Mesothelial cell of epicardium (in vitro differentiated cells): ENCODE measurements around the gene MED13. TPM values are rescaled to one million over a fixed set of nuclear protein-coding genes. Genes with fewer than 3 reads are reported as not detected.

Source experiments
- DNase-seq, 2 experiments: peaks; one replicate each; pipeline ENCODE4 v3.0.0; 2021; ENCODE audit warnings: low spot score in 2 of 2; ENCODE audit not compliant: unreplicated experiment in 2 of 2
- H3K27ac Mint-ChIP-seq: 2 replicates; pipeline ENCODE4 v1.8.0; 2021; ENCODE audit warnings: mixed read lengths
- H3K27me3 Mint-ChIP-seq: 2 replicates; pipeline ENCODE4 v1.8.0; 2021; ENCODE audit warnings: low read depth, mixed read lengths
- H3K36me3 Mint-ChIP-seq: 2 replicates; pipeline ENCODE4 v1.8.0; 2021; ENCODE audit warnings: mixed read lengths
- H3K4me1 Mint-ChIP-seq: 2 replicates; pipeline ENCODE4 v1.8.0; 2021; ENCODE audit warnings: mixed read lengths
- H3K4me3 Mint-ChIP-seq: 2 replicates; pipeline ENCODE4 v1.8.0; 2021; ENCODE audit warnings: mild to moderate bottlenecking, moderate library complexity, mixed read lengths
- H3K9me3 Mint-ChIP-seq: 2 replicates; pipeline ENCODE4 v1.8.0; 2021; ENCODE audit warnings: mixed read lengths
- CTCF ChIP-seq: fragments of 200-600 bp; sonication (generic); IDR thresholded peaks from one replicate; pipeline ENCODE4 v1.5.0; 2021; ENCODE audit warnings: antibody characterized with exemption; ENCODE audit not compliant: unreplicated experiment
- total RNA-seq: library from RNA; stranded (reverse); gene quantifications from 3 replicates; pipeline ENCODE4 v1.2.1, GENCODE V29; 2021

MED13 gene
- total RNA-seq, 1 donor from 2014 or later = 73.0 TPM

GRCh38 chr17:62099532-62099931, 34.5 kb upstream of the MED13 start:
- Mint-ChIP-seq H3K4me1 (no peaks in the 10 kb centered on the region), H3K9me3 (no peaks in the 10 kb centered on the region), H3K4me3 (no peak overlapping the region)

GRCh38 chr17:62098623-62099231, 33.6 kb upstream of the MED13 start:
- no peak overlapping the region for H3K27ac Mint-ChIP-seq
- TF ChIP-seq CTCF = no peak
- H3K36me3 Mint-ChIP-seq = no peaks in the 10 kb centered on the region
- no peaks in the 10 kb centered on the region for H3K4me1 Mint-ChIP-seq
- peaks cover 21% of the 10 kb centered on the region for H3K27me3 Mint-ChIP-seq
- no peak for DNase-seq
- no peaks in the 10 kb centered on the region for H3K9me3 Mint-ChIP-seq
- H3K4me3 Mint-ChIP-seq = no peak overlapping the region

More at GRCh38 chr17:62099532-62099931, 34.5 kb upstream of the MED13 start:
- Mint-ChIP-seq H3K27ac (no peak overlapping the region), H3K36me3 (no peaks in the 10 kb centered on the region), H3K27me3 (peaks cover 21% of the 10 kb centered on the region)
- no peak for DNase-seq
- no peak for TF ChIP-seq CTCF

GRCh38 chr17:62096401-62096670, 31.3 kb upstream of the MED13 start:
- no peak for TF ChIP-seq CTCF
- H3K9me3 Mint-ChIP-seq = no peaks in the 10 kb centered on the region
- DNase-seq = no peak
- no peaks in the 10 kb centered on the region for H3K36me3 Mint-ChIP-seq
- H3K27me3 Mint-ChIP-seq = peaks cover 19% of the 10 kb centered on the region
- no peaks in the 10 kb centered on the region for H3K4me1 Mint-ChIP-seq
- no peak overlapping the region for H3K27ac Mint-ChIP-seq
- no peak overlapping the region for H3K4me3 Mint-ChIP-seq

- no peak for TF ChIP-seq CTCF
- no peak overlapping the region for H3K27ac Mint-ChIP-seq
- H3K9me3 Mint-ChIP-seq = no peaks in the 10 kb centered on the region
These were observed 29.1 kb upstream of the MED13 start for GRCh38 chr17:62094175-62094574.

GRCh38 chr17:62093188-62094155, 28.4 kb upstream of the MED13 start:
- no peaks in the 10 kb centered on the region for H3K4me1 Mint-ChIP-seq
- H3K27me3 Mint-ChIP-seq = peaks cover 7% of the 10 kb centered on the region
- H3K4me3 Mint-ChIP-seq = no peak overlapping the region
- H3K9me3 Mint-ChIP-seq = no peaks in the 10 kb centered on the region
- H3K27ac Mint-ChIP-seq = no peak overlapping the region
- no peak for TF ChIP-seq CTCF
- H3K36me3 Mint-ChIP-seq = no peaks in the 10 kb centered on the region
- no peak for DNase-seq

More at GRCh38 chr17:62094175-62094574, 29.1 kb upstream of the MED13 start:
- DNase-seq = no peak
- H3K4me3 Mint-ChIP-seq = no peak overlapping the region
- peaks cover 14% of the 10 kb centered on the region for H3K27me3 Mint-ChIP-seq
- H3K4me1 Mint-ChIP-seq = no peaks in the 10 kb centered on the region
- H3K36me3 Mint-ChIP-seq = no peaks in the 10 kb centered on the region
